GM18861 (cell line): Measurements from ENCODE around the gene FAXDC2.
"Not testable (repeated sequence)": the region's sequence is repeated elsewhere in the genome, so short reads cannot be mapped to it uniquely, and the experiment has no call there.

Experiments used
- ATAC-seq: cut with Tn5 transposase; IDR thresholded peaks from one replicate; pipeline ENCODE4 v1.9.1; 2021; ENCODE audit not compliant: unreplicated experiment

Gene FAXDC2

GRCh38 chr5:154830596-154830995, 19.8 kb downstream of the FAXDC2 start:
- ATAC-seq, result no peak

- no peak for ATAC-seq
Measured at GRCh38 chr5:154830219-154830595, 20.2 kb downstream of the FAXDC2 start.

DNA sequence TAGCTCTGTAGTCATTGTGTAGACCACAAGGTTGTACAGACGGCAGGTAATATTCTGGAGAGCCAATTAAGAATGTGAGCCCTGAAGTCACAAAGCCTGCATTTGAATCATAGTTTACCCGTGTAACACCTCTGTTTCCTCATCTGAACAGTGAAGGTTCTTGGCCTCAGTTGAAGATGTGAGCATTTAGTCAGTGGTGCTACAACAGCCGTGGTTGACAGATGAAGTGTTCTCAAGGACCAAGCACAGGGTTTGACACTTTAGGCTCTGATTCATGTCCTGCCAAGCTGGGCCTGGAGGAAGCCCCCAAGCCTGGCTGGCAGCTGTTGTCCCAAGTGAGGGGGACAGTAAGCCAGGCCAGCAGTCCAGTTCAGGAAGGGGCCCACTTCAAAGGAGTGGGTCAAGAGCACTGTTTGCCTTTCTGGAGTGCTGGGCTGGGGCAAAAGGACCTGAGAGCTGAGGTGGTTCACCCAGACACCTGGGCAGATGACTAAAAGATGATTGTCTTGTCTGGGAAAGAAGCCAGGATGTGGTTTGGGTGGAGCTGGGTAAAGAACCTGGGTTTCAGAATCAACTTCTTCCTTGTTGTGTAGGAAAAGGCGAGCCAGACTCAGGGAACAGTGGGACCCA, 20.7 kb downstream of the FAXDC2 start:
- no peak for ATAC-seq

DNA sequence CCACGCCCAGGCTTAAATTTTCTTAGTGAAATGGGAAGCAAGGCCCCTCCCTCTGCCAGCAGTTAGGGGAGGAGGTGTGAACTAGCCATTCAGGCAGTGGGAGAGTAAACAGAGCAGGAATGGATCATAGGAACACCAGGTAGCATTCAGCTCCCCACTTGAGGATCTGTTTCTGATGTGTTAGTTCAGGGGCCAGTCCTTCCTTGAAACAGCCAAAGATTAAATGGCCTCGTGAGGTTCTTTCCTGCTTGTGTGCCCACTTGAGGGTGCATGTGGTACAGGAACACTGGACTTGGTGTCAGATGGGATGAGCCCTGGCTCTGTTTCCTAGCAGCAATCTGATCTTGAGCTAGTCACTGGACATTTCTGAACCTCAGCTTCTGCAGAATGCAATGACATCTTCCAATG, 21.2 kb downstream of the FAXDC2 start:
- no peak for ATAC-seq

- no peak for ATAC-seq
Measured at GRCh38 chr5:154824070-154824469, 26.3 kb downstream of the FAXDC2 start.

- ATAC-seq, result no peak
Measured at GRCh38 chr5:154823605-154824004, 26.8 kb downstream of the FAXDC2 start.

DNA sequence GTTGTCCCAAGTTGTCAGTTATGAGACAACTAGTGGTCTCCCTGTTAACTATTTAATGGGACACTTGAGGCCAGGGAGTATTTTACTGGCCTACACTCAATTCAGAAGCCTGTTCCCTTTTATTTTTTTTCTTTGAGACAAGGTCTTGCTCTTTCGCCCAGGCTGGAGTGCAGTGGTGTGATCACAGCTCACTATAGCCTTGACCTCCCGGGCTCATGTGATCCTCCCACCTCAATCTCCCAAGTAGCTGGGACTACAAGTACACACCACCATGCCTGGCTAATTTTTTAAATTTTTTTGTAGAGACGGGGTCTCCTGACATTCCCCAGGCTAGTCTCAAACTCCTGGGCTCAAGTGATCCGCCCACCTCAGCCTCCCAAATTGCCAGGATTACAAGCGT, 27.5 kb downstream of the FAXDC2 start:
- ATAC-seq, result not testable (repeated sequence)

DNA sequence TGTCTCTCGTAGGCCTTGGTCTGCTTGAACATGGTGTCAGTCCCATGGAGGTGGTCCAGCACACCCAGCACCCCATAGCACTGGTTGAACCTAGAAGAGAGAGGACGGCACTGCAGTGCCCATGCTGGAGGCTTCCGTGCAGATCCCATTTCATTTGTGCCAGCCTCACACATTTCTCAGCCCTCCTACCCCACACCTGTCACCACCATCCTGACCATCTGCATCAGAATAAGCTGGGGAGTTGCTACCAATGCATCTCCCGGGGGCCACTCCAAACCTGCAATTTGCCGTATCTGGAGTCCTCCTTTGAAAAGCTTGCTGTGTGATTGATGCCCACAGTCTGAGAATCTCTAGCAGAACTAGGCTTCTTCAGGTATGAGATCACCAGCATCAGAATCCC, 30.0 kb downstream of the FAXDC2 start:
- no peak for ATAC-seq

DNA sequence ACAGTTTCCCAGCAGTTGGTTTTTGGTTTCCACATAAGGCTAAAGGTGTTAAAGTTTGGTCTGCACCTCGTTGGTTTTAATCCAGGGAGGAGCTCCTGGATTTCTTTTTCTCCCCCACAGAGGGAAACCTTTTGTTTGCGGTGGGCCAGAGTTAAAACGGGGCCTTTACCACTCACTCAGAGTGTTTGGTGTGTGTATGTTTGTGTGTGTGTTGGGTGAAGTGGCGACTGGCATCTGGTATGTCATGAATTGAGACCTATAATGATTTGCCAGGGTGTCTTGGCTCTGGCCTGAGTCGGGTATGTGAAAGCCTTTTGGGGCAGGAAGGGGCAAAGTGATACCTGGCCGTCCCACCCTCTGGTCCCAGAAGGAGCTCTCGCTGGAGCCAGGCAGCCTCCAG, 30.9 kb downstream of the FAXDC2 start:
- ATAC-seq, result no peak

DNA sequence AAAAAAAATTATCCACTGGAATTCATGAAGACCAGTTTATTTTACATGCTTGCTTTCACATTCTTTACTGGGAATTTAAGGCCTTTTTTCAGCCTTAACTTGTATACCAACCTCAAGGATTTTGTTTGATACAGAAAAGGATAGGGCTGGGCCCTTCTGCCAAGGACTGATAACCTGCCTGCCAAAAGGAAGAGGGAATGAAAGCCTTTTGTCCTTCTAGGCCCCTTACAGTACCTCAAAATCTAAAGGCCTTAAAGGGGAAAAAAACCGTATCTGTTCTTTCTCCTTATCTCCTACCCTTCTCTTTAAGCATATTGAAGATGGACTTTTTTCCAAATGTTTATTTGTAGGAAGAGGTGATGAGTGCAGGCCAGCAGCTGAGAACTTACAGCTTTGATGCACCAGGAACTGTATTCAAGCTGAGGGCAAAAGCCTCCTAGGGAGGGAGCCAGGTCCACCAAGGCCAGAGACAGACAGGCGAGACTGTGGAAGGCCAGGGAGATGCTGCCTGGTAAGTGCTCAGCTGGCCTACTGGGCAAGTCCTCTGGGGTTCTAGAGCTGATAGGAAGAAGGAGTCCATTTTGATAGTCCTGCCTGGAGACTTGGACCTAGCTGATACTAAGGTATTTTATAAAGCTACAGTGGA, 31.8 kb downstream of the FAXDC2 start:
- no peak for ATAC-seq

DNA sequence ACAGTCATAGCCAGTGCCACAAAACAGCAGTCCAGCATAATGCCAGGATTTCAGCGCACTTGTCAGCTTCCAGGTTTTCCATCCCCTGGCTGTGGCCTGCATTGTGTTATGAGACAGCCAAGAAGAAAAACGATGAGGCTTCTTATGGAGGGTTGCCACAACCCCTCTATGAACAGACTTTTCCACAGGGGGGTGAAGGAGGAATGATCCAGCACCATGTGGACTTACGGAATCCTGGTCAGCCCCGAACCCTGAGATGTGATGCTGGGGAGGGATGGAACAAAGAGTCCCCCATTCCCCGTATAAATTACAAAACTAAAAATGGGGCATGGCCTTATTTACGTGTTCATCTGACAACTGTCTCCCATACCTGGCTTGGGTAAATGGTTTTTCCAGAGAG, 32.6 kb downstream of the FAXDC2 start:
- ATAC-seq, result no peak

GRCh38 chr5:154816891-154817492, 33.4 kb downstream of the FAXDC2 start:
- ATAC-seq, result no peak

DNA sequence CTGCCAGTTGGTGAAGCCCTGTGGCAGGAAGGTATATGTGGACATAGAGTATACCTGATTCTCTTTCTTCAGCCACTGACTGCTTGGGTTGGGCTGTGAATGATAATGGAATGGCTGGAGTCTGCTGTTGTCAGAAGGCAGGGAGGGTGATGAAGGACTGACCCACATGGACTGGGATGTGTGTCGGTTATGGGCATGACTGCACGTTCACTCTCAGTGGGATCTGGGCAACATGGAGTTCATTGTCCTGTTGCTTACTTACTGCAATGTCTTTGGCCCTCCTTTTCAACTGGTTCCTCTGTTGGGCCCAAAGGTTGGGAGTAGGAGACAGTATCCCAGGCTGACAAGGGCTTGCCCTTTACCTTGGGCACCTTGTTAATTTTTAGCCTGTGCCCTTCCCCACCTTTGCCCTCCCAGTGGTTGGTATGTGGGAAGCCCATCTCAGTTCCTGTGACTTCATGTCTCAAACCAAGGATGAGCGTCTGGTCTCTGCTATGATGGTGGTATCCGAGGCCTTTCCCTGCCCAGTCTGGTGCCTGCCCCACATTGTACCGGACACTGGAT, 34.6 kb downstream of the FAXDC2 start:
- ATAC-seq, result no peak

- ATAC-seq, result no peak
Measured at GRCh38 chr5:154815025-154815424, 35.4 kb downstream of the FAXDC2 start.

DNA sequence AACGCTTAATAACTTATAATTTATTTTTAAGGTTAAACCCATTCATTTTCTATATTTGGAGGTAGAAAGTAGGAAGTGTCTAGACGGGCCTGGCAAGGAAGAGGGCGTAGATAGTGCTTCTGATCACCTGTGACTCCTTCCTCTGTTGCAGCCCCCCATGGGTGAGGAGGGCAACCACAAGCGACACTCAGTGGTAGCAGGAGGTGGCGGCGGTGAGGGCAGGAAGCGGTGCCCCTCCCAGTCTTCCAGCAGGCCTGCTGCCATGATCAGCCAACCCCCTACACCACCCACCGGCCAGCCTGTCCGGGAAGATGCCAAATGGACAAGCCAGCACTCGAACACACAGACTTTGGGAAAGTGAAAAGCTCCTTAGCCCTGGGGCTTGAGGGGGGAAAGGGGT, 36.7 kb downstream of the FAXDC2 start:
- no peak for ATAC-seq

- no peak for ATAC-seq
Measured at GRCh38 chr5:154813158-154813557, 37.2 kb downstream of the FAXDC2 start.

DNA sequence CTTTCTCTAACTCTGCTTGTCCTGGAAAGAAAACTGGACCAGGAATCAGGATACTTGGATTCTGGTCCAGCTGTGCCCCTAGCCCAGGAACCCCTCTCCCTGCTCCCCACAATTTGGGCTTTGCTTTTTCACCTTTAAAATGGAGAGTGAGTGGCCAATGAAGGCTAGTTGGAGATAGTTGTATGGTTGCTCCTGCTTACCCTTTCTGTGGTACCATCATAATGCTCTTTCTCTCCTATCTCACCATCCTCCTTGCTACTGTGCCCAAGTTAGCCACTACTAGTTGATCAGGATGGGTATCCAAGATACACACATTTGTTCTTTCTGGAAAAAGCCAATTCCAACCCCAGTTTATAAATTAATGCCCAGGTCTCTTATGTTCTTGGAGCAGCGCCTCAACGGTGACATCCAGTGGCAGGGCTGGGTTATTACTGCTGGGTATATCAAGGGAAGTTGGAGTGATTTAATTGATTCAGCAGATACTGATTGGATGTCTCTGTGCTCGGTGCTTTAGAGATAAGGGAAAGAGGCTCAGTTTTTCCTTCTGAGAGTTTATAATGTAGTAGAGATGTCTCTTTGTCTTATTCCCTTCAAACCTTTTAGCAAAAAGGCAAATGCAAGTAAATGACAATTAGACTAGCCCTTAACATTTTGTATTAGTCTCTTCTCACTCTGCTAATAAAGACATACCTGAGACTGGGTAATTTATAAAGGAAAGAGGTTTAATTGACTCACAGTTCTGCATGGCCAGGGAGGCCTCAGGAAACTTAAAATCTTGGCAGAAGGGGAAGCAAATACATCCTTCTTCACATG, 38.5 kb downstream of the FAXDC2 start:
- ATAC-seq, result peak; percentile 73

- no peak for ATAC-seq
Measured at GRCh38 chr5:154811239-154811638, 39.2 kb downstream of the FAXDC2 start.

DNA sequence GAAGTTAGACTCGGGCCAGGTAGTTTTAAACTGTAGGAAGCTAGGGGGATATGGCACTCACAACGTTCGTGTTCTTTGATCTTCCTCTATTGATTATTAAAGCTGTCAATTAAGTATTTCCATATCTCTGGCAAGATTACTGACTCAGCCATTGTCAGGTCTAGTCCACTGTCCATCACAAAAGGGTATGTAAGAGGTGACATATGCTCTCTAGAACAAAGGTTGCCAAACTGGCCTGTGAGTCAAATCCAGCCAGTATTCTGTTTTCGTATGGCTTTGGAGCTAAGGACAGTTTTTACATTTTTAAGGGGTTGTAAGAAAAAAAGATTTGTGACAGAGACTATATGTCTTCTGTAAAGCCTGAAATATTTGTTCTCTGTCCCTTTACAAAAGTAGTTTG, 44.2 kb downstream of the FAXDC2 start:
- ATAC-seq, result no peak

GRCh38 chr5:154802050-154802449, 48.4 kb downstream of the FAXDC2 start:
- no peak for ATAC-seq

- ATAC-seq, result no peak
Measured at GRCh38 chr5:154801083-154801482, 49.3 kb downstream of the FAXDC2 start.
